ENCODE results near the gene KRT4.

GRCh38 chr12:52839436-52840105 is 25.7 kb upstream of the KRT4 start:
- TF ChIP-seq CTCF (IDR thresholded peaks at IDR 0.05; ENCODE audit: poor library complexity) (no peak), EZH2 (IDR thresholded peaks at IDR 0.05; ENCODE audit: borderline replicate concordance) (no peak), EZH2phosphoT487 (IDR thresholded peaks at IDR 0.05; ENCODE audit: low read depth, severe bottlenecking, unreplicated experiment) (no peak)
